NCI-H82 treated with DMSO at 0.1 percent for 48 hours (cell line): ENCODE data around the gene TIFAB.

Experiments
- DNase-seq: peaks from one replicate; lab custom pipeline; 2025; ENCODE audit not compliant: unreplicated experiment; lab: John Stamatoyannopoulos, UW

The TIFAB gene

DNA sequence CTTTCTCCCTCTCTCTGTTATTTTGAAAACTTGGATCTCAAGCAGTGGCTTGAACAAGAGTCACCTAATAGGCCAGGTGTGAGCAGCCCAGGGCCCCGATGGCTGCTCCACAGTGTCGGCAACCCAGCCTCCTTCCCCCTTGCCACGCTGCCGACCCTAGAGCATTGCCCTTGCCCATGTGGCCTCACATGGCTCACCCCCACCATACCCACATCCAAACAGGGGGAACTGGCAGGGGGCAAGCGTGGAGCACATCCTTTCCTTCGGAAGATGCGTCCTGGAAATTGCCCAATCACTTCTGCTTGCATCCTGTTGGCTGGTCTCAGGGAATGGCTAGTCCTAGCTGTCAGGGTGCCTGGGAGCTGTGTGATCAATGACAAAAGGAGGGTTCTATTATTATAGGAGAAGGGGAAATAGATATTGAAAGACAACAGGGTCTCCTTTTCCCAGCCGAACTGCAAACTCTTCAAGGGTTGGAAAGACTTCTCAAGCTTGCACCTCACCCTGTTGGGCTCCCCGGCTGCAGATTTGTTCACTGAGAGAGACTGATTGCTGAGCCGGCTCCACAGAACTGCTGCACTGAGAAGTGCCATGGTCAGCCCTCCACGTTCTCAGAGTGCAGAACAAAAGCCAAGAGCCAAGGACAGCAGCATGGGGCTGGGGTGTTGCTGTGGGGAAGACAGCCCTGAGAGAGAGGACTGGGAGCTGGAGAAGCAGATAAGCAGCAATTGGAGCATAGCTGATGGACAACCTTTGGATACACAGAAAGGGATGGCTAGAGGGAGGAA, 8.3 kb upstream of the TIFAB start:
- no peak for DNase-seq

DNA sequence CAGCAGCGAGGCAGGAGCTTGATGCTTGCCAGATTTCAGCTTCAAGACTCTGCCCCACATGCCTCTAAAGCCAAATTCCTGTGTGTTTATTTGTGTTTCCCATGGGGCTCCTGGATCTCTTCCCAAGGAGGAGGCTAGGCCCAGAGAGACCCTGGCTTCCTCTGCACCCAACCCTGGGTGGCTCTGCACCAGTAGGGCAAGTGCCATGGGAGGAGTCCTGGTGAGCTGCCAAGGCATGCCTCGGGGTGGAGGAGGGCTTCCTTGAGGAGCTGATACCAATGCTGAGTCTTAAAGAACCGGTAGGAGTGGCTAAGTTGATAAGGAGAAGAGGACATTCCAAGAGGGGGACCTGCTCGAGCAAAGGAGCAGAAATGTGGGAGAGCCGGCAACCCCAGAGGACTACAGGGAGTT, 6.8 kb upstream of the TIFAB start:
- no peak for DNase-seq

GRCh38 chr5:135458356-135458755, 6.2 kb upstream of the TIFAB start:
- DNase-seq: no peak

- peak; percentile 18 for DNase-seq
These were observed 5.4 kb upstream of the TIFAB start for GRCh38 chr5:135457424-135458071.

DNA sequence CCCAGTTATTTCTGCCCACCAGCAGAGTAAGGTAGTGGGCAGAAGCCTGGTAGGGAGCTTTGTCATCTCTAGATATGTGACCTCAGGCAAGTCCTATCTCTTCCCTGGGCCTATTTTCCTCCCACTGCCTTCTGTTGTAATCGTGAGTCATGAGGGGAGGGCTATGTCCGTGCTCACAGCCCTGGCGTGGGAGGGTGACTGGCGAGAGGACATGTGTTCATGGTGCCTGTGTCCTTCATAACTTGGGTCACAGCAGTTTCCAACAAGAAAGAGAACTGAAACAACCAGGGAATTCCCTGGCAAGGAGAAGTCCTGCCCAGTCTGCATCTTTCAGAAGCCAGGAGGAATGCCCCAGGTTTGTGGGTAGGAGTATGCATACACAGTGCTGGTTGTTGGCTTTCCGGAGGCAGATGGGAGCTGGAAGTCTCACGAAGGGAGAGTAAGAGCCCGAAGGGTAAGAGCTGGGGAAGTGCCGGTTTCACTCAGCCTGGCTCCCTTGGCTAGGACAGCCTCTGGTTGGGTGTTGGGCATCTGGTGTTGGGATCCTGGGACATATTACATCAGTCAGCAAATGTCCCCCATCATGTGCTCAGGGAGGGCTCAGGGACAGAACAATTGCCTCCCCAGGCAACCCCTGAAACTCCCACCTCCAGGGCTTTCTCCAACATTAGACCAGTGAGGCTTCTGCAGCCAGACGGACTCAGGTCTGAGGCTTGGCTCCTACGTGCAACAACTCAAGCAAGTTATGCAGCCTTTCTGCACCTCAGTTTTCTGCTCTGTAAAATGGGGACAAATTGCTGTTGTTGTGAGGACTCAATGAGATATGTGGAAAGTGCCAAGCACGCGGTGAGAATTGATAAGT, 4.3 kb upstream of the TIFAB start:
- no peak for DNase-seq

- no peak for DNase-seq
These were observed 3.7 kb upstream of the TIFAB start for GRCh38 chr5:135455876-135456237.

DNA sequence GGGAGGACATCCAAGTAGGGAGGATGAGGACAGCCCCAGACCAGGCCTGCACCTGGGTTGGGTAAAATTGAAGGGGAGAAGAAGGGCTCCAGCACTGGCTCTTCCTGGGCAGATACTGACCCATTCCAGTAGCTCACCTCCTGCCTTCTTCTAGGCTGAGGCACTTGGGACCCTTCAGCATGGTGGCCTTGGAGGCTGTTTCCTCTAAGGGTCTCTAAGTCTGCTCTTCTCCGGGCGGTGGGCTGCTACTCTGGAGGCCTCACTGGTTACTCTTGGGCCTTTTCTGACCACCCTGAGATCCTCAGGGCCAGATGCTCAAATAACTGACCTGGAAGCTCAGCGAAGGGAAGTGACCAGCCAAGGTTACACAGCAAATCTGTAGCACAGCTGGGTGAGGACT, 2.8 kb upstream of the TIFAB start:
- no peak for DNase-seq

DNA sequence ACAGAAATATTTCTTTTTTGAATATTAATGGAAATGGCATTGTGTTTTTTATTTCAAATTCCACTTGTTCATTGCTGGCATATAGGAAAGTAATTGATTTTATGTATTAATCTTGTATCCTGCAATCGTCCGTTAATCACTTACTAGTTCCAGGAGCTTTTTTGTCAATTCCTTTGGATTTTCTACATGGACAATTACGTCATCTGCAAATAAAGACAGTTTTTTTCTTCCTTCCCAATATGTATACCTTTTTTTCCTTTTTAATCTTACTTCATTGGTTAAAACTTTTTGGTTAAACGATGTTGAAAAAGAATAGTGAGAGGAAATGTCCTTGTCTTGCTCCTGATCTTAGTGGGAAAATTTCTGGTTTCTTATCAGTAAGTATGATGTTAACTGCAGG, 1.5 kb upstream of the TIFAB start:
- DNase-seq: no peak

DNA sequence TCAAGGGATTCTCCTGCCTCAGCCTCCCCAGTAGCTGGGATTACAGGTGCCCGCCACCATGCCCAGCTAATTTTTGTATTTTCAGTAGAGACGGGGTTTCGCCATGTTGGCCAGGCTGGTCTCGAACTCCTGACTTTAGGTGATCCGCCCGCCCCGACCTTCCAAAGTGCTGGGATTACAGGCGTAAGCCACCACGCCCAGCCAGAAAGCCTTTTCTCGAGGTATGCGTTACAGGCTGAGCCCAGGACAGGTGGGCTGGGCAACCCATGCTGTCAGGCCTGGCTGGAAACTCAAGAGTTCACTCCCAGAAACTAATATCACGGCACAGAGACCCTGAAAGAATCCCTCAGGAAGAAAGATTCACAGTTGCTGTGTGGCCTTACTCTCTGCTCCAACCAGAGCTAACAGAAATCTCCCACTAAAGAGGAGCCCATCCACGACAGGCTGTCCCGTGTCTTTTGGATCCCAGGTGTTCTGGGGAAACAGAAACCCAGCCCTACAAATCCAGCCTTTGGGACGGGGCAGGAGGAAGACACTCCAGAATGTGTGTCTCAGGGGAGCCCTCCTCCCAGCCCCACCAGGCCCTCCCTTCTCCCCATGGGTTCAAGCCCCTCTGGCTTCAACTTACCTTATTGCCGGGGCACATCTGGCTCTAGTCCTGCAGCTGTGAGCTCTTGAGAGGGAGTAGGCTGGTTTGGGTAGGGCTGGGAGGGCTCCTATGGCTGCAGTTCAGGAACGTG, 400 bp downstream of the TIFAB start:
- no peak for DNase-seq

DNA sequence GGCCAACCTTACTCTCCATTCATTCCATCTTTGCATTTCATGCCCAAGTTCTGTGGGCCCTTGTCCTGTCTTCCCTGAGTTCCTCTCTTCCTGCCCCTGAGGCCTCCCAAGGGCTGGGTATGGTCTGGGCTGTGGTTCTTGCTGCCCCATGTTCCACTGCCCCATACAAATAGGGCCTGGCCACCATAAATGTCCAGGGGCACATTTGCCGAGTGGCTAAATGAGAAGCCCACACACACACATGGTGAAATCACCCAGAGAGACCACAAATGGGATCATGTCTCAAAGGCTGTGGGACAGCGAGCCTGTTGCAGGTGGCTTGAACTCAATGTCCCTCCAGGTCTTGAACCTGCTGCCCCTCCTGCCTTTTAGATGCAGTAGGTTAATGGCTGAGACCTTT, 1.2 kb downstream of the TIFAB start:
- DNase-seq: no peak

- DNase-seq: no peak
These were observed 1.8 kb downstream of the TIFAB start for GRCh38 chr5:135450336-135450735.

DNA sequence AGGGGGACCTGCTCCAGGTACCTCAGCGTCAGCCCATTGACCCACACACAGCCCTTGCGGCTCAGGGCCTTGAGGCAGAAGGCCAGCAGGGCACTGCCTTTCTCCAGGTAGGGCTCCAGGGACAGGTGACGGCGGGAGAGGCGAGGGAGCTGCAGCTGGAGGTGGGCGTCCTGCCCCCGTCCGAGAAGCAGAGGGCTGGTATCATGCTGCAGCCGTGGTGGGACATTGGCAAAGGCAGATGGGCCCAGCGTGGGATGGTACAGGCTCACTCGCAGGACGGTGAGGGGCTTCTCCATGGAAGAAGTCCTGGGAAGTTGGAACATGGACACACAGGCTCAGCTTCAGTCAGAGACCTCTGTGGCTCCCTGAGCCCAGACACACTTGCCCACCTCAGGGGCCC, 2.5 kb downstream of the TIFAB start:
- DNase-seq: no peak

DNA sequence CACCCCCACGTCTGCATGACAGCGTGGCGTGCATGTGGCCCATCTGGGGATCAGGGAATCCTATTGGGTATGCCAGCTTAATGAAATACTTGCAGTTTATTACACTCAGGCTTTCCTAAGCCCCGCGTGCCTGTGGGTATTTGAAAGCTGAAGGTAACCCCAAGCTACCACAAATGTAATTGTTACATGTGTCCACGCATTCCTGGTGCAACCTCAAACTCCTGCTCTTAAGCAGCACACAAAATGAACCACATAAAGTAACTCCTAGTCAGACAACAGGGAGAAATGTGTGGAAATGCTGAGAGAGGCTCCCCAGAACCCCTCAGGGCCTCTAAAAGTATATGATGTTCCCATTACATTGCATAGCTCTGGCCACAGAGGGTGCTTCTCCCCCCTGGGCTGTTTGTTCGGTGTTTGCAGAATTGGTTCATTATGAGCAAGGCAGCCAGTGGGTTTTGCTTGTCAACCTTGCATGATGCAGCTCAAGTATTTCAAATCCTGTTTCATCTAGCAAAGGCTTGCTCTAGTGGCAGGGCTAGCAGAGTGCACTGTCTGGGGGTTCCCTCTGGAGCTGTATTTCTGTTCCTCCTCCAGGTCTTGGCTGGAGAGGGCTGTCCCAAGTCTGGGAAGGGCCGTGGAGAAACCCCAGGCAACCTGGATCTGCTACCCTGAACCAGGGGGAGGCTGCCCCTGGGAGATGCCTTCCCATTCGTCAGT, 3.2 kb downstream of the TIFAB start:
- DNase-seq: no peak

DNA sequence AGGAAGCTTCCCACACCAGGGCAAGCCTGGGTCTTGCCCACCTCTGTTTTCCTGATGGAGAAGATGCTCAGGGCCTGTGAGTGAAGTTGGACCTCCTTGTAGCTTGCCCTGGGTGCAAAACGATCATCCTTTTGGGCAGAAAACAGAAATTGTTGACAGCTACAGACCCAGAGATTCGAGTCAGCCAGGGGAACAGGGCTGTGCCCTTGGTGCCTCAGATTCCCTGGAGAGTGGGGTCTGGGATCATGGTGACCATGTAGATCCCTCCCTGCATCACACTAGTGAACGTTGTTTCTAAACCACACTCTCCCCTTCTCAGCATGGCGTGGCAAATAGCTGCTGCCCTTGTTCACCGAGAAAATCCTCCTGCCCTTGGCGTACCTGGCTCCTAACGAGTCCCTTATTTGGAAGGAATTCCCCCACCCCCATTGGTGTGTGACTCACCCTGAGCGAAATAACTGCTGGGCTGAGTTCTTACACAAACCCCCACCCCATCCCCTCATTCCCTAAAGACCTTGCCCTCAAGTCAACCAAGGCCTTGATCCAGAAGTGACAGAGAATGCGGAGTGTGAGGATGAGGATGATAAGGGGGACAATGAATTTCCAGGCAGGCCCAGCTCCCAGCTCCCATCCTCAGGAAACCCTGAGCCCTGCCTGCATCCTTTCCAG, 3.9 kb downstream of the TIFAB start:
- DNase-seq: no peak

DNA sequence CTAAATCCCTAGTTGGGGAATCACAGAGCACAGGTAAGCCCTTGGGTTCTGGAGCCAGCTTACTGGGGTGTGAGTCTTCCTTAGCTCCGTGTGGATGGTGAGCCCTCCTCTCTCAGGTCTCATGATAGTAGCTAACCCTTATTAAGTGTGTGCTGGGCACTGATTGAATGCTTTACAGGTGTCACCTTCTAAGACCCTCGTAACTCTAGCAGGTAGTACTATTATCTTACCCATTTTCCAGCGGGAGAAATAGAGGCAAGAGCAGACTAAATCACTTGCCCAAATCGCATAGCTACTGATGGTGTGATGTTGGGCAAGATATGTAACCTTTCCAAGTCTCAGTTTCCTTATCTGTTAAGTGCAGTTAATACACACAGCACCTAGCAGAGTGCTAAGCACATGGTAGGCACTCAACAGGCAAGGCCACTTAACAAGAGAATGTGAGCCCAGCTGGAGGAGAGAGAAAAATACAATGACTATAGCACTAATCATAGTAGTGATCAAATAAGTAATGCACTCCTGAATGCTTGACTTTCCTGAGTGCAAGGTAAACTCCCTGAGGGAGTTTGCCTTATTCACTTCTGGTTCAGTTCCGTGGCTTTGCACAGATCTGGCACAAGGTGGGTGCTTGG, 4.7 kb downstream of the TIFAB start, which contains the start of gene DCANP1:
TSS of gene DCANP1 (minus strand) at position 51 of the 632 bp plus-strand sequence. CDS start 240 bp downstream, outside the sequence.
- DNase-seq: no peak

DNA sequence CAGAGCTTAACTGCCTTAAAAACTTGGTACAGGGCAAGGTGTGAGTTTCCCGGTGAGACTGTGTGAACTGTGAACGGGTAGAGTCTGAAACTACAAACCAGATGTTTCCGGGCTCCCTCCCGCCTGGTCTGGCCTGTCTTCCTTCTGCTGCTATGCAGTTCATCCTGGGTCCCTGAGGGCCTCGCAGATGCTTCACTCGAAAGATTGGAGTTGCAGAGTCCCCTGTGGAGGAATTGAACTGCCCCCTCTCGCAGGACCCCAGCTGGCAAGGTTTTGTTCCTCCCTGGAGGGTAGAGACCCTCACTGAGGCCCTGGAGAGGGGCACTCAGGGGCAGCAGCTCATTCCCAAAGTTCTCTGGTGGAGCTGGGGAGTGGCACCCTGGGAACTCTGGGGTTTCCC, 5.5 kb downstream of the TIFAB start:
- no peak for DNase-seq

- DNase-seq: no peak
These were observed 5.9 kb downstream of the TIFAB start for GRCh38 chr5:135446206-135446605.

DNA sequence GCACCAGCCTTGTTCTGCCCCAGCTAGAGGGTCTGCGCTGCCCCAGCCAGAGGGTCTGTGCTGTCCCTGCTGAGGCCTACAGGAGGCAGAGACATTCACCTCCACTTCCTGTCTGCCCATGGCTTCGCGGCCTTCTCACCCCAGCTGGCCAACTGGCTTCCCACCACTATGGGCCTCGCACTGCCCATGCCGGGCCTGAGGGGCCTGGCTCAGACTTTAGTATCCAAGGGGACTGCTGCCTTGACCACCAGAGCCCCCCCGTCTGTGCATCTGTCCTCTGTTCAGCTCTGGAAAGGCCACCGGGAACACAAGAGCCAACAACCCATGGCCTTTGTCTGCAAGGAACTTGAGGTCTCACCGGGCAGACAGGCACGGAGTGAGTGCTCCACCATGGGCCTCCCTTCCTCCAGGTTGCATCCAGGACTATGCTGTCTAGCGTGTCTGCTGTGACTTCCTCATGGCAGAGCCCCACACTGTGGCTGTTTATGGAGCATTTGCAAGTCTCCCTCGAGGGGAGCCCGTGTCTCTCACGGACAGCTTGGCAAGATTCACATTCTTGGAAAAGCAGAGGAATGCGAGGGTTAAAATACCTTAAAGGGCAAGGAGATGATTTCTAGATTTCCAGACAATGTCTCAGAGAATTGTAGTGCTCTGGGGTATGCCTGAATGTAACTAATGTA, 6.7 kb downstream of the TIFAB start:
- no peak for DNase-seq

GRCh38 chr5:135444881-135445280, 7.3 kb downstream of the TIFAB start:
- no peak for DNase-seq
